Prostate gland (tissue), 2 donors: ENCODE results near the gene RNF112. TPM values are rescaled to one million over a fixed set of nuclear protein-coding genes. Genes with fewer than 3 reads are reported as not detected.

ENCODE experiments used
- DNase-seq: peaks from one replicate; pipeline ENCODE4 v3.0.0-alpha.2; 2019; ENCODE audit warnings: low spot score
- H3K27ac ChIP-seq, 2 donors: fragments of 200-600 bp; sonication (generic); 2 replicates each; pipeline ENCODE4 v1.5.1; 2017 to 2019
- H3K27me3 ChIP-seq: fragments of 200-600 bp; sonication (generic); replicated peaks from 2 replicates; pipeline ENCODE4 v1.5.1; 2019; ENCODE audit not compliant: insufficient read depth
- H3K36me3 ChIP-seq, 2 donors: fragments of 200-600 bp; sonication (generic); 1 replicate in 1 of 2; 2 replicates in 1 of 2; pipeline versions ENCODE4 v1.5.1 to v1.8.1; 2017 to 2019
- H3K4me1 ChIP-seq: fragments of 200-600 bp; sonication (generic); replicated peaks from 2 replicates; pipeline ENCODE4 v1.5.1; 2019
- H3K4me3 ChIP-seq, 2 donors: fragments of 200-600 bp; sonication (generic); 2 replicates each; pipeline ENCODE4 v1.5.1; 2017 to 2019
- H3K9me3 ChIP-seq: fragments of 200-600 bp; sonication (generic); 2 replicates; pipeline ENCODE4 v1.5.1; 2017
- CTCF ChIP-seq, 4 experiments: fragments of 200-600 bp in 2 of 4; fragments of 450-650 bp in 2 of 4; sonication (generic) in 2 of 4; IDR thresholded peaks; 1 replicate in 3 of 4; 2 replicates in 1 of 4; pipeline ENCODE4 v1.5.1; 2016 to 2019; ENCODE audit warnings: antibody characterized with exemption in 4 of 4, mild to moderate bottlenecking in 2 of 4, moderate library complexity in 2 of 4
- POLR2A ChIP-seq: fragments of 450-650 bp; IDR thresholded peaks from one replicate; pipeline ENCODE4 v1.6.1; 2016; ENCODE audit warnings: antibody characterized with exemption, mild to moderate bottlenecking
- POLR2AphosphoS5 ChIP-seq: sonication (generic); formaldehyde crosslinking; IDR thresholded peaks from one replicate; pipeline ENCODE4 v1.6.1; 2017; ENCODE audit warnings: antibody characterized with exemption
- WGBS: methylation state at CpG from one replicate; pipeline ENCODE4 v1.1.5; 2018; 5-methylcytosine and 5-hydroxymethylcytosine counted together
- intact Hi-C: fragments of 100-400 bp; cut with DNase I; formaldehyde crosslinking; loops from one replicate; pipeline ENCODE4 v1.14.2; 2022
- total RNA-seq, 2 donors: library from RNA; depleted of rRNA; stranded (reverse); fragments of >200 nt; gene quantifications; one replicate each; pipeline ENCODE4 v1.1.0, GENCODE V29; 2016

RNF112 gene
- total RNA-seq, 2 donors from 2014 or later: 2.3 to 6.6 TPM

- Histone ChIP-seq H3K9me3 (no peaks in the 10 kb centered on the region), H3K4me3 (no peak overlapping the region), H3K4me1 (no peaks in the 10 kb centered on the region), H3K36me3 (no peaks in the 10 kb centered on the region), H3K27ac (no peak overlapping the region), H3K27me3 (no peaks in the 10 kb centered on the region)
- 86% methylated on average over 5 of the region's 5 CpGs for WGBS
- intact Hi-C loops: no loop called here
- no peak for TF ChIP-seq CTCF (IDR thresholded peaks at IDR 0.05)
- no peak for TF ChIP-seq POLR2A
- no peak for DNase-seq
Observed at GRCh38 chr17:19366637-19366972, 44.4 kb upstream of the RNF112 start.

GRCh38 chr17:19368229-19368628 is 42.8 kb upstream of the RNF112 start:
- Histone ChIP-seq H3K9me3 (no peaks in the 10 kb centered on the region), H3K27me3 (no peaks in the 10 kb centered on the region), H3K4me3 (no peak overlapping the region), H3K27ac (no peak overlapping the region), H3K4me1 (no peaks in the 10 kb centered on the region), H3K36me3 (no peaks in the 10 kb centered on the region)
- TF ChIP-seq CTCF (IDR thresholded peaks at IDR 0.05) (no peak), POLR2A (no peak), POLR2AphosphoS5 (no peak)
- no peak for DNase-seq
- intact Hi-C loops: no loop called here
- WGBS: 92% methylated on average over 4 of the region's 4 CpGs

GRCh38 chr17:19369107-19369778 is 41.8 kb upstream of the RNF112 start:
- 91% methylated on average over 16 of the region's 16 CpGs for whole genome bisulfite sequencing
- Histone ChIP-seq H3K27me3 (no peaks in the 10 kb centered on the region), H3K36me3 (no peaks in the 10 kb centered on the region), H3K4me3 (no peak overlapping the region), H3K9me3 (no peaks in the 10 kb centered on the region), H3K4me1 (no peaks in the 10 kb centered on the region), H3K27ac (no peak overlapping the region)
- intact Hi-C loops: no loop called here
- no peak for DNase-seq
- TF ChIP-seq POLR2A: no peak
- no peak for TF ChIP-seq POLR2AphosphoS5
- no peak for TF ChIP-seq CTCF (IDR thresholded peaks at IDR 0.05)

- Histone ChIP-seq H3K4me3 (no peak overlapping the region), H3K9me3 (no peaks in the 10 kb centered on the region), H3K36me3 (no peaks in the 10 kb centered on the region), H3K27ac (no peak overlapping the region), H3K27me3 (no peaks in the 10 kb centered on the region), H3K4me1 (no peaks in the 10 kb centered on the region)
- intact Hi-C loops: no loop called here
- no peak for DNase-seq
- 86% methylated on average over 12 of the region's 12 CpGs for WGBS
- TF ChIP-seq POLR2A (no peak), CTCF (IDR thresholded peaks at IDR 0.05) (no peak), POLR2AphosphoS5 (no peak)
Observed at GRCh38 chr17:19369846-19370492, 41.1 kb upstream of the RNF112 start.

GRCh38 chr17:19370493-19370960 is 40.5 kb upstream of the RNF112 start:
- Histone ChIP-seq H3K4me3 (no peak overlapping the region), H3K27ac (no peak overlapping the region), H3K27me3 (no peaks in the 10 kb centered on the region), H3K9me3 (no peaks in the 10 kb centered on the region), H3K36me3 (no peaks in the 10 kb centered on the region), H3K4me1 (no peaks in the 10 kb centered on the region)
- no peak for TF ChIP-seq POLR2AphosphoS5
- TF ChIP-seq POLR2A: no peak
- TF ChIP-seq CTCF (IDR thresholded peaks at IDR 0.05): no peak
- intact Hi-C loops: no loop called here
- DNase-seq: no peak
- 81% methylated on average over 7 of the region's 7 CpGs for WGBS
